Activated CD4-positive, alpha-beta T cell treated with anti-CD3 and anti-CD28 coated beads, Interleukin-2, amount 10 ng/mL, durations not matched to agents 24 days and 14 days (primary cell): ENCODE measurements around the gene SFXN4. TPM values are rescaled to one million over a fixed set of nuclear protein-coding genes. Genes with fewer than 3 reads are reported as not detected.
"Not testable (repeated sequence)": the region's sequence is repeated elsewhere in the genome, so short reads cannot be mapped to it uniquely, and the experiment has no call there.

Experiments
- DNase-seq: peaks from one replicate; pipeline ENCODE4 v3.0.0; 2022
- H3K27ac Mint-ChIP-seq: one replicate; pipeline ENCODE4 v1.8.0; 2022; ENCODE audit warnings: mild to moderate bottlenecking, mixed read lengths
- H3K27me3 Mint-ChIP-seq: one replicate; pipeline ENCODE4 v1.8.0; 2022; ENCODE audit warnings: mixed read lengths
- H3K36me3 Mint-ChIP-seq: one replicate; pipeline ENCODE4 v1.8.0; 2022; ENCODE audit warnings: low read depth, mild to moderate bottlenecking, mixed read lengths
- H3K4me1 Mint-ChIP-seq: one replicate; pipeline ENCODE4 v1.8.0; 2021; ENCODE audit warnings: mixed read lengths
- H3K4me3 Mint-ChIP-seq: one replicate; pipeline ENCODE4 v1.8.0; 2022; ENCODE audit warnings: mild to moderate bottlenecking, moderate library complexity, mixed read lengths
- H3K9me3 Mint-ChIP-seq: one replicate; pipeline ENCODE4 v1.8.0; 2021; ENCODE audit warnings: mixed read lengths
- intact Hi-C: fragments of 100-400 bp; cut with micrococcal nuclease; formaldehyde crosslinking; loops from one replicate; pipeline ENCODE4 v1.15.1; 2023
- total RNA-seq: library from RNA; stranded (reverse); gene quantifications from 2 replicates; pipeline ENCODE4 v1.2.3, GENCODE V29; 2022

Gene SFXN4
- total RNA-seq, 1 donor from 2014 or later, result 58.1 TPM

DNA sequence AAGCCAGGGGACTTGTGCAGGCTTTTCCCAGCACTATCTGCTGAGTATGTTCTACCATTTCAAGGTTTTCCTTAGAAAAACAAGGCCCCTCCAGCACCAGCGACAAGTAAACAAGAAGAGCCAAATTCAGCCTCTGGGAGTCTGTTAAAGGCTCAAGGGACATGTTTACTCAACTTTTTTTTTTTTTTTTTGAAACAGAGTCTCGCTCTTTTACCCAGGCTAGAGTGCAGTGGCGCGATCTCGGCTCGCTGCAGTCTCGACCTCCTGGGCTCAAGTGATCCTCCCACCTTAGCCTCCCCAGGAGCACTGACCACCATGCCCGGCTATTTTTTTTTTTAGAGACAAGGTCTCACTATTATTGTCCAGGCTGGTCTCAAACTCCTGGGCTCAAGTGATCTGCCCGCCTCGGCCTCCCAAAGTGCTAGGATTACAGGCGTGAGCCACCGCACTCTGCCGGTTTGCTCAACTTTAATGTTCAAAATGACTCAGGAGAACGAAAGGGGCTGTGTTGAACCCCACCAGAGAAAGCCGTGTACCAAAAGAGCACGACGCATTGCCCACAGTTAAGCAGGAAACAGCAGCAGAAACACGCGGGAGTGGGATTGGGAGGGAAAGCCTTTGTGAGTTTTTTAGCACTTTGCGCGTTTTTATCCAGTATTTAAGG, 12.3 kb upstream of the SFXN4 start:
- H3K27me3 Mint-ChIP-seq, result no peaks in the 10 kb centered on the region
- H3K36me3 Mint-ChIP-seq, result peaks cover 28% of the 10 kb centered on the region
- H3K9me3 Mint-ChIP-seq, result no peaks in the 10 kb centered on the region
- intact Hi-C loops, result loop anchor here (1.0 to 5.0 kb wide), 10 partner anchors 13 to 479 kb away; partner anchors contain the start of genes DENND10, EIF3A, GRK5 and RGS10
- DNase-seq, result no peak
- H3K4me3 Mint-ChIP-seq, result peak overlapping the region; percentile 98
- H3K4me1 Mint-ChIP-seq, result peaks cover 39% of the 10 kb centered on the region
- peak overlapping the region; percentile 99 for H3K27ac Mint-ChIP-seq

- H3K27ac Mint-ChIP-seq, result peak overlapping the region; percentile 84
- peaks cover 39% of the 10 kb centered on the region for H3K4me1 Mint-ChIP-seq
- no peaks in the 10 kb centered on the region for H3K27me3 Mint-ChIP-seq
- no peaks in the 10 kb centered on the region for H3K9me3 Mint-ChIP-seq
- H3K4me3 Mint-ChIP-seq, result peak overlapping the region; percentile 98
- intact Hi-C loops, result loop anchor here (5.0 kb wide), 2 partner anchors 366 to 421 kb away; partner anchors contain the start of genes RGS10 and TIAL1
- H3K36me3 Mint-ChIP-seq, result peaks cover 42% of the 10 kb centered on the region
- no peak for DNase-seq
These were observed 10.7 kb upstream of the SFXN4 start for GRCh38 chr10:119176166-119176565.

- H3K27ac Mint-ChIP-seq, result no peak overlapping the region
- H3K9me3 Mint-ChIP-seq, result no peaks in the 10 kb centered on the region
- peaks cover 58% of the 10 kb centered on the region for H3K36me3 Mint-ChIP-seq
- peaks cover 33% of the 10 kb centered on the region for H3K4me1 Mint-ChIP-seq
- intact Hi-C loops, result no loop called here
- H3K4me3 Mint-ChIP-seq, result no peak overlapping the region
- no peaks in the 10 kb centered on the region for H3K27me3 Mint-ChIP-seq
- DNase-seq, result no peak
These were observed 8.6 kb upstream of the SFXN4 start for GRCh38 chr10:119174109-119174508.

DNA sequence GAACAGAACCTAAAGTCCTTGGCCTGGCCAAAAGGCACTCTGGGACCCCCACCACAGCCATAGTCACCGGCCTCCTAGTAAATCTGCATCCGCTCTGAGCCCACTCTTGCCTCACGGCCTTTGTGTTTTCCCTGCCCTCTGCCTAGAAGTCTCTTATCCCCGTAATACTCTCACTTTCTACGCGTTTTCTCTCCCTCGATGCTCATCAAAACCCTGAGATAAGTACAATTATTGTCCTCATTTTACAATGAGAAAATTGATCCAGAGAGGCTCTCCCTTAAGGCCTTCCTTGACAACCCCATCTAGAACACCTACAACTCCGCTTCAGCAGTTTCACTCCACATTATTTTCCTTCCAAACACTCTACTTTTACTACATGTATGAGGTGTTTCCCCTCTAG, 1.5 kb upstream of the SFXN4 start:
- Mint-ChIP-seq H3K4me3 (peak overlapping the region; percentile 90), H3K9me3 (no peaks in the 10 kb centered on the region), H3K36me3 (peaks cover 53% of the 10 kb centered on the region), H3K4me1 (peaks cover 33% of the 10 kb centered on the region), H3K27me3 (no peaks in the 10 kb centered on the region), H3K27ac (peak overlapping the region; percentile 95)
- intact Hi-C loops, result no loop called here
- DNase-seq, result no peak

DNA sequence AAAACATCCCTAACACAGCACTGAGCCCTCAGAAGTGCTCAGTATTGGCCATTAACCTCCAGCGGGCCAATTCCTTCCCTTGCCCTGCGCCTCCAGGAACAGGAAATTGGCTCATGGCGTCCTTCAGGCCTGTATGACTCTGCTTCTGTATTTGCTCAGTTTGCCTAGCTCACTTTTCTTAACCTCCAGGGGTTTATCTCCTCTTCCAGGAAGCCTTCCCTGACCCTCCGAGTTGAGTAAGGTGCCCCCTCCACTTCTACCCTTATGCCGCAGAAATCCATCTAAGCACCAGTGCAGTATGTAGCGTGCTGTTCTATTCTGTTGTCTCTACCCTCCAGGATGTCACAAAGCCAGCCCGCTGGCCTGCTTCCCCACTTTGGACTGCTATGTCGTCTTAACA, 1.1 kb upstream of the SFXN4 start:
- no peak for DNase-seq
- Mint-ChIP-seq H3K27ac (peak overlapping the region; percentile 95), H3K4me1 (peaks cover 35% of the 10 kb centered on the region), H3K36me3 (peaks cover 52% of the 10 kb centered on the region), H3K27me3 (no peaks in the 10 kb centered on the region), H3K9me3 (no peaks in the 10 kb centered on the region), H3K4me3 (peak overlapping the region; percentile 90)
- intact Hi-C loops, result no loop called here

- no peak for DNase-seq
- Mint-ChIP-seq H3K36me3 (peaks cover 49% of the 10 kb centered on the region), H3K4me3 (peak overlapping the region; percentile 90), H3K27me3 (no peaks in the 10 kb centered on the region), H3K9me3 (no peaks in the 10 kb centered on the region), H3K27ac (peak overlapping the region; percentile 95), H3K4me1 (peaks cover 35% of the 10 kb centered on the region)
- intact Hi-C loops, result no loop called here
These were observed 595 bp upstream of the SFXN4 start for GRCh38 chr10:119166118-119166500.

- Mint-ChIP-seq H3K27ac (no peak overlapping the region), H3K9me3 (no peaks in the 10 kb centered on the region), H3K36me3 (peaks cover 49% of the 10 kb centered on the region), H3K4me3 (no peak overlapping the region), H3K4me1 (peaks cover 36% of the 10 kb centered on the region), H3K27me3 (no peaks in the 10 kb centered on the region)
- no peak for DNase-seq
- intact Hi-C loops, result no loop called here
These were observed 2.9 kb downstream of the SFXN4 start for GRCh38 chr10:119162452-119163092.

GRCh38 chr10:119161680-119162451, 3.6 kb downstream of the SFXN4 start:
- Mint-ChIP-seq H3K4me3 (peak overlapping the region; percentile 15), H3K27me3 (no peaks in the 10 kb centered on the region), H3K27ac (peak overlapping the region; percentile 42), H3K9me3 (no peaks in the 10 kb centered on the region), H3K4me1 (peaks cover 30% of the 10 kb centered on the region), H3K36me3 (peaks cover 45% of the 10 kb centered on the region)
- intact Hi-C loops, result no loop called here
- DNase-seq, result no peak

DNA sequence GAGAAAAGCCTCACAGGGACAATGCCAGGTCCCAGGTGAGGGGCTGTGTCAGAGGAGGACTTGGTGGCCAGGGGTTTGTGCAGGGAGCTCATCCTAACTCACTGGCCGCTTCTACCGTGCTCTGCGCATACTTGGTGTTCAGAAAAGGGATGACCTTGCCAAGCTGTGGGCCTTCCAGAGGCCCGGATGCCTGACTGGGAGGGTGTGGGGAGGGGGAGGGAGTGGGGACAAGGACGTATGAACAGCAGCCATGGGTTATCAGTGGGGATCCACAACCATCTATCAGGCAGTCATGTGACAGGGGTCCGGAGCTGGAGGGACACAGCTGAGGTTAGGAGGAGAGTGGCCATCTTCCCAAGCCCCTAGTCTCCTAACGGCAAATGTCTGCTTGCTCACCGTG, 6.2 kb downstream of the SFXN4 start:
- H3K4me1 Mint-ChIP-seq, result peaks cover 13% of the 10 kb centered on the region
- H3K36me3 Mint-ChIP-seq, result peaks cover 57% of the 10 kb centered on the region
- H3K27ac Mint-ChIP-seq, result no peak overlapping the region
- H3K4me3 Mint-ChIP-seq, result no peak overlapping the region
- no peaks in the 10 kb centered on the region for H3K27me3 Mint-ChIP-seq
- no peaks in the 10 kb centered on the region for H3K9me3 Mint-ChIP-seq
- DNase-seq, result no peak
- intact Hi-C loops, result no loop called here

- Mint-ChIP-seq H3K27ac (no peak overlapping the region), H3K4me3 (no peak overlapping the region), H3K27me3 (no peaks in the 10 kb centered on the region), H3K36me3 (peaks cover 55% of the 10 kb centered on the region), H3K4me1 (peaks cover 3% of the 10 kb centered on the region), H3K9me3 (no peaks in the 10 kb centered on the region)
- intact Hi-C loops, result no loop called here
- DNase-seq, result no peak
These were observed 11.9 kb downstream of the SFXN4 start for GRCh38 chr10:119153661-119154060.

- DNase-seq, result no peak
- Mint-ChIP-seq H3K9me3 (no peaks in the 10 kb centered on the region), H3K36me3 (peaks cover 52% of the 10 kb centered on the region), H3K4me1 (peaks cover 3% of the 10 kb centered on the region), H3K4me3 (no peak overlapping the region), H3K27ac (no peak overlapping the region), H3K27me3 (no peaks in the 10 kb centered on the region)
- intact Hi-C loops, result no loop called here
These were observed 12.5 kb downstream of the SFXN4 start for GRCh38 chr10:119153041-119153440.

- DNase-seq, H3K9me3 Mint-ChIP-seq, intact Hi-C loops, H3K27ac Mint-ChIP-seq, H3K4me3 Mint-ChIP-seq, H3K27me3 Mint-ChIP-seq, H3K4me1 Mint-ChIP-seq: not testable (repeated sequence)
- H3K36me3 Mint-ChIP-seq, result peaks cover 52% of the 10 kb centered on the region
These were observed 13.9 kb downstream of the SFXN4 start for GRCh38 chr10:119151601-119152000.

DNA sequence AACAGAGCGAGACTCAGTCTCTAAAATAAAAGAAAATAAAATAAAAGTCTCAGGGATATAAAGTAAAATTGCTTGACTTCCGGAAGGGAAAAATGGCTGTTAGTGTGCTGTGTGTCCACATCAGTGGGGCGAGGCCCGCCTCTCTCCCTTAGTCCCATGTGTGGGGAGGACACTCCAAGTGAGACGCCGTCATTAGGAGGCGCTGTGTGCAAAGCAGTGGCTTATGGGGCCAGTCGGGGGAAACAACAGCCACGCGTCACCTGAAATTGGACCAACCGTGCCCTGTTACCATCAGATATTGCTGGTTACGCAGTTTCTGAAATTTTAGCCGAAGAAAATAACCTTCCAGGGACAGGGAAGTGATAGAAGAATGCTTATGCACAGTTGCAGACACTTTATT, 15.8 kb downstream of the SFXN4 start:
- no peak overlapping the region for H3K27ac Mint-ChIP-seq
- intact Hi-C loops, result no loop called here
- no peaks in the 10 kb centered on the region for H3K9me3 Mint-ChIP-seq

GRCh38 chr10:119149157-119149556, 16.4 kb downstream of the SFXN4 start:
- Mint-ChIP-seq H3K36me3 (peaks cover 45% of the 10 kb centered on the region), H3K4me1 (peaks cover 2% of the 10 kb centered on the region), H3K9me3 (no peaks in the 10 kb centered on the region), H3K4me3 (no peak overlapping the region), H3K27me3 (no peaks in the 10 kb centered on the region), H3K27ac (no peak overlapping the region)
- DNase-seq, result no peak
- intact Hi-C loops, result no loop called here

More for the DNA sequence above, 15.8 kb downstream of the SFXN4 start:
- Mint-ChIP-seq H3K4me1 (peaks cover 2% of the 10 kb centered on the region), H3K4me3 (no peak overlapping the region), H3K27me3 (no peaks in the 10 kb centered on the region), H3K36me3 (peaks cover 49% of the 10 kb centered on the region)
- DNase-seq, result no peak
